GM12878 (cell line): ENCODE measurements around the gene RER1. TPM values are rescaled to one million over a fixed set of nuclear protein-coding genes. Genes with fewer than 3 reads are reported as not detected.

Source experiments
- ATAC-seq: fragments of 200-7000 bp; cut with Tn5 transposase; 3 replicates; pipeline ENCODE4 v1.9.1; 2020; ENCODE audit warnings: mild to moderate bottlenecking, moderate library complexity
- BruUV-seq: library from RNA; stranded (reverse); fragments of 400-500 nt; replicated peaks from 2 replicates; lab custom pipeline; 2021; lab: Mats Ljungman, UMichigan
- CTCF ChIA-PET: fragments of 300-600 bp; sonication (Branson Sonifier 250); formaldehyde crosslinking; extraction: SDS; loops from one replicate; lab custom pipeline; 2021; ENCODE audit warnings: inconsistent platforms; lab: Yijun Ruan, JAX
- POLR2A ChIA-PET: fragments of 350-600 bp; formaldehyde crosslinking; extraction: SDS; loops from one replicate; lab custom pipeline; 2021; ENCODE audit warnings: inconsistent platforms; lab: Charles Lee
- RAD21 ChIA-PET: fragments of 300-600 bp; sonication (Branson Sonifier 250); formaldehyde crosslinking; loops from one replicate; lab custom pipeline; 2023; ENCODE audit warnings: antibody characterized with exemption; ENCODE audit not compliant: unreplicated experiment; lab: Charles Lee
- SMC1A ChIA-PET: fragments of 300-600 bp; sonication (Branson Sonifier 250); formaldehyde crosslinking; loops from one replicate; lab custom pipeline; 2023; ENCODE audit not compliant: unreplicated experiment, uncharacterized antibody; lab: Charles Lee
- DNase-seq: peaks from one replicate; pipeline ENCODE4 v3.0.0-alpha.2; 2011; ENCODE audit warnings: low read depth, low spot score
- FAIRE-seq: peaks from 3 replicates; lab custom pipeline; 2011; peaks lifted over from hg19 to GRCh38; lab: Jason Lieb, UNC
- H2AFZ ChIP-seq: 2 replicates; pipeline ENCODE4 v1.6.0; 2011; ENCODE audit warnings: low read depth, low read length, control low read depth; ENCODE audit not compliant: control insufficient read depth
- H3K27ac ChIP-seq: 2 replicates; pipeline ENCODE4 v1.5.1; 2011; ENCODE audit warnings: control low read depth; ENCODE audit not compliant: control insufficient read depth, insufficient read depth
- H3K27me3 ChIP-seq, 2 experiments: replicated peaks in 1 of 2; 2 replicates each; pipeline versions ENCODE4 v1.6.0 to v1.6.1; 2011; ENCODE audit warnings: low read length in 1 of 2; ENCODE audit not compliant: control insufficient read depth in 2 of 2, insufficient read depth in 2 of 2
- H3K36me3 ChIP-seq, 2 experiments: 2 replicates each; pipeline ENCODE4 v1.5.1; 2011; ENCODE audit warnings: low read length in 1 of 2; ENCODE audit not compliant: control insufficient read depth in 2 of 2, insufficient read depth in 2 of 2
- H3K4me1 ChIP-seq: 2 replicates; pipeline ENCODE4 v1.6.1; 2011; ENCODE audit warnings: mild to moderate bottlenecking, low read length, moderate library complexity, mixed read lengths; ENCODE audit not compliant: control insufficient read depth, insufficient read depth
- H3K4me2 ChIP-seq: 2 replicates; pipeline ENCODE4 v1.6.0; 2011; ENCODE audit warnings: control low read depth; ENCODE audit not compliant: control insufficient read depth, insufficient read depth
- H3K4me3 ChIP-seq: fragments of 200-600 bp; sonication (generic); 2 replicates; pipeline ENCODE4 v1.5.1; 2016
- H3K79me2 ChIP-seq: 2 replicates; pipeline ENCODE4 v1.6.0; 2011; ENCODE audit warnings: low read length; ENCODE audit not compliant: control insufficient read depth, insufficient read depth
- H3K9ac ChIP-seq: 2 replicates; pipeline ENCODE4 v1.8.0; 2011; ENCODE audit warnings: low read length, control low read depth, mixed read lengths; ENCODE audit not compliant: control insufficient read depth, insufficient read depth
- H3K9me3 ChIP-seq: replicated peaks from 3 replicates; pipeline ENCODE4 v1.5.1; 2011; ENCODE audit warnings: mild to moderate bottlenecking, low read length; ENCODE audit not compliant: control insufficient read depth, insufficient read depth
- H4K20me1 ChIP-seq: 2 replicates; pipeline ENCODE4 v1.6.0; 2011; ENCODE audit not compliant: control insufficient read depth, insufficient read depth
- CEBPB ChIP-seq, 2 experiments: fragments of 150-350 bp in 1 of 2; IDR thresholded peaks; 2 replicates each; pipeline ENCODE4 v1.6.1; 2012 to 2014; ENCODE audit warnings: low read depth in 2 of 2, low read length in 2 of 2, borderline replicate concordance in 1 of 2, inconsistent platforms in 1 of 2
- CUX1 ChIP-seq: IDR thresholded peaks from 2 replicates; pipeline ENCODE4 v1.6.1; 2012; ENCODE audit warnings: improper control_type of control experiment, low read depth, low read length; ENCODE audit not compliant: insufficient replicate concordance
- DPF2 ChIP-seq: fragments of 450-650 bp; IDR thresholded peaks from 2 replicates; pipeline ENCODE4 v1.6.1; 2017; ENCODE audit warnings: mild to moderate bottlenecking
- EED ChIP-seq: sonication (generic); IDR thresholded peaks from 2 replicates; pipeline ENCODE4 v1.6.1; 2016; ENCODE audit warnings: antibody characterized with exemption, low read depth
- KLF5 ChIP-seq: fragments of 450-650 bp; IDR thresholded peaks from 2 replicates; pipeline ENCODE4 v1.6.1; 2014; ENCODE audit warnings: mild to moderate bottlenecking; ENCODE audit not compliant: partially characterized antibody
- REST ChIP-seq: IDR thresholded peaks from 2 replicates; pipeline ENCODE4 v1.6.1; 2012; ENCODE audit warnings: mild to moderate bottlenecking, low read depth, low read length
- YY1 ChIP-seq: IDR thresholded peaks from 2 replicates; pipeline ENCODE4 v1.6.1; 2011; ENCODE audit warnings: low read depth, mild to moderate bottlenecking, low read length
- ZBTB4 ChIP-seq: fragments of 450-650 bp; formaldehyde crosslinking; IDR thresholded peaks from 2 replicates; pipeline ENCODE4 v1.4.0; 2022; ENCODE audit warnings: mild to moderate bottlenecking, moderate library complexity
- WGBS: methylation state at CpG from one replicate; pipeline ENCODE4 v1.1.6; 2016; ENCODE audit warnings: low lambda C conversion rate; ENCODE audit not compliant: insufficient replicate concordance, insufficient coverage; ENCODE audit errors: missing lambda C conversion rate; 5-methylcytosine and 5-hydroxymethylcytosine counted together
- in situ Hi-C: fragments of 300-500 bp; cut with MboI; formaldehyde crosslinking; loops from 9 replicates; pipeline ENCODE4 v1.14.3; 2018; ENCODE audit warnings: mixed read lengths
- intact Hi-C: fragments of 100-400 bp; cut with micrococcal nuclease; formaldehyde crosslinking; loops from one replicate; pipeline ENCODE4 v1.14.2; 2022; ENCODE audit not compliant: unreplicated experiment
- polyA plus RNA-seq, 11 experiments: library from polyadenylated mRNA; depleted of rRNA in 4 of 11; unstranded in 6 of 11; stranded (reverse) in 5 of 11; fragments of >200 nt; fragmentation: Nextera tagmentation in 4 of 11; fragmentation: Illumina TruSeq in 1 of 11; extraction: Ambion mirVana in 4 of 11; extraction: Trizol in 1 of 11; gene quantifications; 1 replicate in 1 of 11; 2 replicates in 10 of 11; pipeline versions ENCODE4 v1.2.1 to v1.2.3, GENCODE V29; 2011 to 2016; ENCODE audit warnings: inconsistent platforms in 2 of 11, missing spikeins in 2 of 11, low read depth in 1 of 11
- total RNA-seq, 4 experiments: library from RNA; depleted of rRNA in 3 of 4; stranded (reverse); fragments of >200 nt in 3 of 4; fragmentation: Illumina TruSeq in 1 of 4; extraction: Trizol in 1 of 4; gene quantifications; 2 replicates each; pipeline versions ENCODE4 v1.2.1 to v1.2.3, GENCODE V29; 2013 to 2021

RER1 gene
- total and polyA plus RNA-seq, 10 of the 15 experiments (the other 5 are each of a cell fraction or from before 2014, with no cell fraction given), result 29.2 to 274 (median 136) TPM

GRCh38 chr1:2425892-2426291 is 34.3 kb downstream of the RER1 start (continued):
- TF ChIP-seq REST (no peak), YY1 (no peak), EED (no peak), CEBPB (IDR thresholded peaks at IDR 0.05; ENCODE audit: borderline replicate concordance in 1 of 2, low read depth in 2 of 2, low read length in 2 of 2) (no peak), ZBTB4 (no peak)

- H3K4me3 ChIP-seq, result no peak overlapping the region
- DNase-seq (no peak), FAIRE-seq (no peak), ATAC-seq (no peak)
- no peaks in the 10 kb centered on the region for H3K79me2 ChIP-seq
- H3K36me3 ChIP-seq, result no peaks in the 10 kb centered on the region
- ChIA-PET POLR2A (no interaction called here), CTCF (no interaction called here), SMC1A (no interaction called here), RAD21 (no interaction called here)
- no peak overlapping the region for H3K9ac ChIP-seq
- no peaks in the 10 kb centered on the region for H3K4me1 ChIP-seq
- H3K27ac ChIP-seq, result no peak overlapping the region
- 63% methylated on average over 17 of the region's 18 CpGs for WGBS
- H2AFZ ChIP-seq, result no peak overlapping the region
- BruUV-seq, result no TSS peak
- H3K4me2 ChIP-seq, result no peak overlapping the region
- intact Hi-C loops, result no loop called here
- H3K27me3 ChIP-seq, result no peaks in the 10 kb centered on the region
- in situ Hi-C loops, result no loop called here
- H3K9me3 ChIP-seq, result peaks cover 6% of the 10 kb centered on the region; the same call in 1 of the 3 replicates
- no peaks in the 10 kb centered on the region for H4K20me1 ChIP-seq
- no peak for TF ChIP-seq CUX1
- no peak for TF ChIP-seq DPF2
- TF ChIP-seq KLF5, result no peak
Measured at GRCh38 chr1:2426540-2426939, 34.9 kb downstream of the RER1 start.
